Tibial nerve (tissue), 4 donors: Measurements from ENCODE around the gene UBTD1. TPM values are rescaled to one million over a fixed set of nuclear protein-coding genes. Genes with fewer than 3 reads are reported as not detected.

ENCODE experiments used
- DNase-seq, 2 donors: peaks; one replicate each; pipeline ENCODE4 v3.0.0-alpha.2; 2019; ENCODE audit warnings: low spot score in 2 of 2
- H3K27ac ChIP-seq, 4 donors: fragments of 200-600 bp; sonication (generic) in 3 of 4; one replicate each; pipeline ENCODE4 v1.5.1; 2017 to 2019; ENCODE audit warnings: mild to moderate bottlenecking in 1 of 4
- H3K27me3 ChIP-seq, 2 donors: fragments of 200-600 bp; sonication (generic) in 1 of 2; one replicate each; pipeline versions ENCODE4 v1.5.1 to v1.6.0; 2017 to 2019
- H3K36me3 ChIP-seq, 3 donors: fragments of 200-600 bp; sonication (generic); one replicate each; pipeline ENCODE4 v1.5.1; 2018 to 2019
- H3K4me1 ChIP-seq, 4 donors: fragments of 200-600 bp; sonication (generic) in 3 of 4; one replicate each; pipeline ENCODE4 v1.5.1; 2017 to 2019
- H3K4me3 ChIP-seq, 4 donors: fragments of 200-600 bp; sonication (generic) in 3 of 4; one replicate each; pipeline ENCODE4 v1.5.1; 2017 to 2019; ENCODE audit warnings: mild to moderate bottlenecking in 1 of 4, moderate library complexity in 1 of 4
- H3K9me3 ChIP-seq, 4 donors: fragments of 200-600 bp; sonication (generic) in 3 of 4; one replicate each; pipeline ENCODE4 v1.5.1; 2017 to 2019
- CTCF ChIP-seq, 5 experiments: fragments of 200-600 bp in 3 of 5; fragments of 450-650 bp in 2 of 5; sonication (generic) in 3 of 5; IDR thresholded peaks; one replicate each; pipeline ENCODE4 v1.5.1; 2016 to 2019; ENCODE audit warnings: antibody characterized with exemption in 5 of 5, mild to moderate bottlenecking in 3 of 5, moderate library complexity in 2 of 5
- EP300 ChIP-seq, 2 donors: sonication (generic); formaldehyde crosslinking; IDR thresholded peaks; one replicate each; pipeline ENCODE4 v1.6.1; 2017; ENCODE audit warnings: antibody characterized with exemption in 2 of 2, mild to moderate bottlenecking in 1 of 2
- POLR2A ChIP-seq, 2 donors: fragments of 450-650 bp; IDR thresholded peaks; one replicate each; pipeline ENCODE4 v1.6.1; 2017; ENCODE audit warnings: antibody characterized with exemption in 2 of 2, mild to moderate bottlenecking in 2 of 2, moderate library complexity in 2 of 2
- WGBS, 2 donors: methylation state at CpG; one replicate each; pipeline ENCODE4 v1.1.5; 2018; 5-methylcytosine and 5-hydroxymethylcytosine counted together
- total RNA-seq, 4 donors: library from RNA; depleted of rRNA; stranded (reverse); fragments of >200 nt; gene quantifications; one replicate each; pipeline ENCODE4 v1.1.0, GENCODE V29; 2016

UBTD1 gene
- total RNA-seq: 10 to 100 TPM in 3 of 4 donors, 1 to 10 TPM in 1; 9.4 to 17.1 (median 16.5) TPM

GRCh38 chr10:97498841-97499560 lies at the start of gene UBTD1:
Gene UBTD1, plus strand, starts transcription at chr10:97498924. Its CDS starts 280 bp downstream, at chr10:97499204.
- Histone ChIP-seq H3K27me3 (no peaks in the 10 kb centered on the region), H3K4me3 (peak within 1 kb of the TSS; percentile 72 to 94 (median 90)), H3K27ac (peak within 1 kb of the TSS; percentile 69 to 96 (median 94)), H3K9me3 (no peaks in the 10 kb centered on the region), H3K4me1 (peaks cover 0 to 48% (median 25%) of the 10 kb centered on the region in 4 donors), H3K36me3 (no peaks in the 10 kb centered on the region)
- WGBS, 2 donors: 0 to 1% methylated on average over 18 to 26 of the region's 66 CpGs
- peak in 2 of 5 experiments; percentile 8 to 12 for TF ChIP-seq CTCF (IDR thresholded peaks at IDR 0.05)
- TF ChIP-seq EP300 (IDR thresholded peaks at IDR 0.05): no peak
- peak in 1 of 2 donors; percentile 33 for DNase-seq

GRCh38 chr10:97450828-97451227 lies 47.9 kb upstream of the UBTD1 start:
- Histone ChIP-seq H3K27me3 (no peaks in the 10 kb centered on the region), H3K27ac (no peak overlapping the region), H3K36me3 (peaks cover 0 to 44% (median 0%) of the 10 kb centered on the region in 3 donors), H3K4me3 (no peak overlapping the region), H3K9me3 (no peaks in the 10 kb centered on the region), H3K4me1 (peaks cover 0 to 77% (median 17%) of the 10 kb centered on the region in 4 donors)
- TF ChIP-seq CTCF (IDR thresholded peaks at IDR 0.05) (no peak), EP300 (IDR thresholded peaks at IDR 0.05) (no peak), POLR2A (IDR thresholded peaks at IDR 0.05) (no peak)
- DNase-seq: no peak
- 54 to 83% methylated on average over 2 of the region's 2 CpGs for WGBS, 2 donors

GRCh38 chr10:97451605-97452004 lies 47.1 kb upstream of the UBTD1 start:
- peaks cover 0 to 52% (median 0%) of the 10 kb centered on the region in 3 donors for H3K36me3 ChIP-seq
- H3K27ac ChIP-seq: no peak overlapping the region
- TF ChIP-seq POLR2A (IDR thresholded peaks at IDR 0.05): no peak
- TF ChIP-seq CTCF (IDR thresholded peaks at IDR 0.05): no peak
- no peak for TF ChIP-seq EP300 (IDR thresholded peaks at IDR 0.05)

GRCh38 chr10:97452352-97452751 lies 46.4 kb upstream of the UBTD1 start:
- H3K36me3 ChIP-seq: peaks cover 0 to 59% (median 0%) of the 10 kb centered on the region in 3 donors
- H3K27ac ChIP-seq: no peak overlapping the region
- no peaks in the 10 kb centered on the region for H3K27me3 ChIP-seq
- no peaks in the 10 kb centered on the region for H3K9me3 ChIP-seq
- DNase-seq: no peak
- WGBS, 2 donors: 88 to 91% methylated on average over 6 of the region's 6 CpGs
- H3K4me1 ChIP-seq: peaks cover 0 to 70% (median 8%) of the 10 kb centered on the region in 4 donors
- no peak for TF ChIP-seq EP300 (IDR thresholded peaks at IDR 0.05)
- no peak for TF ChIP-seq POLR2A (IDR thresholded peaks at IDR 0.05)
- no peak overlapping the region for H3K4me3 ChIP-seq

More at GRCh38 chr10:97451605-97452004, 47.1 kb upstream of the UBTD1 start:
- 90 to 91% methylated on average over 17 of the region's 17 CpGs for WGBS, 2 donors
- H3K4me3 ChIP-seq: no peak overlapping the region
- no peak for DNase-seq
- no peaks in the 10 kb centered on the region for H3K9me3 ChIP-seq
- H3K27me3 ChIP-seq: no peaks in the 10 kb centered on the region
- H3K4me1 ChIP-seq: peaks cover 0 to 78% (median 15%) of the 10 kb centered on the region in 4 donors

- Histone ChIP-seq H3K27me3 (no peaks in the 10 kb centered on the region), H3K9me3 (no peaks in the 10 kb centered on the region), H3K36me3 (peaks cover 6 to 81% (median 19%) of the 10 kb centered on the region in 3 donors), H3K4me3 (no peak overlapping the region), H3K27ac (peak overlapping the region in 1 of 4 donors; percentile 36), H3K4me1 (peaks cover 0 to 49% (median 0%) of the 10 kb centered on the region in 4 donors)
- no peak for TF ChIP-seq EP300 (IDR thresholded peaks at IDR 0.05)
- TF ChIP-seq POLR2A (IDR thresholded peaks at IDR 0.05): no peak
- TF ChIP-seq CTCF (IDR thresholded peaks at IDR 0.05): no peak
- peak in 1 of 2 donors; percentile 66 for DNase-seq
- WGBS, 2 donors: 73 to 74% methylated on average over 3 of the region's 3 CpGs
These were observed 44.2 kb upstream of the UBTD1 start for GRCh38 chr10:97454330-97455036.
